Tibial nerve (tissue), 3 donors: ENCODE results near the gene SERINC1.

Experiments used
- CTCF ChIP-seq, 5 experiments: fragments of 200-600 bp in 3 of 5; fragments of 450-650 bp in 2 of 5; sonication (generic) in 3 of 5; IDR thresholded peaks; one replicate each; pipeline ENCODE4 v1.5.1; 2016 to 2019; ENCODE audit warnings: antibody characterized with exemption in 5 of 5, mild to moderate bottlenecking in 3 of 5, moderate library complexity in 2 of 5
- POLR2A ChIP-seq, 2 donors: fragments of 450-650 bp; IDR thresholded peaks; one replicate each; pipeline ENCODE4 v1.6.1; 2017; ENCODE audit warnings: antibody characterized with exemption in 2 of 2, mild to moderate bottlenecking in 2 of 2, moderate library complexity in 2 of 2

GRCh38 chr6:122438975-122439374 is 32.6 kb downstream of the SERINC1 start:
- TF ChIP-seq CTCF (IDR thresholded peaks at IDR 0.05) (no peak), POLR2A (IDR thresholded peaks at IDR 0.05) (no peak)
